Measurements from ENCODE around the gene HIP1.

The HIP1 gene

DNA sequence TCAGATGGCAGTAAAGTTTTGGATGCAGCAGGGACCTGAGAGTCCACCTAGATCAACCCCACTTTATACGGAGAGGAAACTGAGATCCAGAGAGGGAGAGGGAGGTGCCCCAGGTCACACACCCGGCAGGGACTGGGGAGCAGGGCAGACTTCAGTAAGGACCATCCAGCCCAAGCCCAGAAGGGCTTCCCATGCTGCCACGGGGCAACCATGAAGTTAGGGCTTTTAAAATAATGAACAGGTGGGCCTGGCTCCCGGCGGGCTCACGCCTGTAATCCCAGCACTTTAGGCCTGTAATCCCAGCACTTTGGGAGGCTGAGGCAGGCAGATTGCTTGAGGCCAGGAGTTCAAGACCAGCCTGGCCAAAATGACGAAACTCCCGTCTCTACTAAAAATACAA, 98.5 kb downstream of the HIP1 start:
- Histone ChIP-seq H3K79me2 (ENCODE audit: control insufficient read depth, low read length) (no peaks in the 10 kb centered on the region), H3K9me2 (replicated peaks; ENCODE audit: control insufficient read depth, low read length) (no peaks in the 10 kb centered on the region), H3K4me1 (ENCODE audit: control insufficient read depth, low read length) (peaks cover 12% of the 10 kb centered on the region), H3K4me2 (ENCODE audit: low read length) (peak overlapping the region; percentile 76; the same call in 1 of the 2 replicates), H3K36me3 (ENCODE audit: control insufficient read depth, low read length) (no peaks in the 10 kb centered on the region), H3K27me3 (ENCODE audit: control insufficient read depth, low read length) (peaks cover 27% of the 10 kb centered on the region), H3K27ac (ENCODE audit: low read depth, low read length) (no peak overlapping the region), H3K9me3 (ENCODE audit: control insufficient read depth, insufficient read depth, low read length) (peaks cover 22% of the 10 kb centered on the region), H4K20me1 (ENCODE audit: control insufficient read depth, insufficient read depth, low read depth, low read length) (no peaks in the 10 kb centered on the region), H3K4me3 (ENCODE audit: low read length) (no peak overlapping the region), H3F3A (ENCODE audit: control insufficient read depth, insufficient read depth) (no peaks in the 10 kb centered on the region)
- no peak for TF ChIP-seq EZH2phosphoT487 (IDR thresholded peaks at IDR 0.05; ENCODE audit: borderline replicate concordance, low read length)
- TF ChIP-seq, protein P1, sequence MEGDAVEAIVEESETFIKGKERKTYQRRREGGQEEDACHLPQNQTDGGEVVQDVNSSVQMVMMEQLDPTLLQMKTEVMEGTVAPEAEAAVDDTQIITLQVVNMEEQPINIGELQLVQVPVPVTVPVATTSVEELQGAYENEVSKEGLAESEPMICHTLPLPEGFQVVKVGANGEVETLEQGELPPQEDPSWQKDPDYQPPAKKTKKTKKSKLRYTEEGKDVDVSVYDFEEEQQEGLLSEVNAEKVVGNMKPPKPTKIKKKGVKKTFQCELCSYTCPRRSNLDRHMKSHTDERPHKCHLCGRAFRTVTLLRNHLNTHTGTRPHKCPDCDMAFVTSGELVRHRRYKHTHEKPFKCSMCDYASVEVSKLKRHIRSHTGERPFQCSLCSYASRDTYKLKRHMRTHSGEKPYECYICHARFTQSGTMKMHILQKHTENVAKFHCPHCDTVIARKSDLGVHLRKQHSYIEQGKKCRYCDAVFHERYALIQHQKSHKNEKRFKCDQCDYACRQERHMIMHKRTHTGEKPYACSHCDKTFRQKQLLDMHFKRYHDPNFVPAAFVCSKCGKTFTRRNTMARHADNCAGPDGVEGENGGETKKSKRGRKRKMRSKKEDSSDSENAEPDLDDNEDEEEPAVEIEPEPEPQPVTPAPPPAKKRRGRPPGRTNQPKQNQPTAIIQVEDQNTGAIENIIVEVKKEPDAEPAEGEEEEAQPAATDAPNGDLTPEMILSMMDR (IDR thresholded peaks at IDR 0.05; ENCODE audit: low read depth, low read length, poor library complexity, severe bottlenecking), result no peak

DNA sequence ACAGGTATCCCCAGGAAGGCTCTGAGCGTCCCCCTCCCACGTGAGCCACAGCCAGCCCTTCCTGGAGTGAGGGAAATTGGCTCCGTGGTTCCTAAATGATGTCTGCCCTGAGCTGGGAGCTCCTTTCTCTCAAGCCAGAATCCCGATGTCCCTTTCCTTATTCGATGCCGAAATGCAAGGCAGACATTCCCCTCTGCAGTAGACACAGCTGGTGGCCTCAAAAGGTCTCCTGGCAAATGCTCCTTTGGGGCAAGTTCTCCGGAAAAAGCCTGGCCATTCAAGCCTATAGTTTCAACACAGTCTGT, 98.9 kb downstream of the HIP1 start:
- peaks cover 12% of the 10 kb centered on the region for H3K4me1 ChIP-seq (ENCODE audit: control insufficient read depth, low read length)
- H3K79me2 ChIP-seq (ENCODE audit: control insufficient read depth, low read length), result no peaks in the 10 kb centered on the region
- H3K4me2 ChIP-seq (ENCODE audit: low read length), result peak overlapping the region; percentile 76
- H3K9me3 ChIP-seq (ENCODE audit: control insufficient read depth, insufficient read depth, low read length), result peaks cover 22% of the 10 kb centered on the region
- H3K36me3 ChIP-seq (ENCODE audit: control insufficient read depth, low read length), result no peaks in the 10 kb centered on the region
- H3K9me2 ChIP-seq (replicated peaks; ENCODE audit: control insufficient read depth, low read length), result no peaks in the 10 kb centered on the region
- peak overlapping the region; percentile 72 for H3K4me3 ChIP-seq (ENCODE audit: low read length)
- H3K27ac ChIP-seq (ENCODE audit: low read depth, low read length), result no peak overlapping the region
- peaks cover 27% of the 10 kb centered on the region for H3K27me3 ChIP-seq (ENCODE audit: control insufficient read depth, low read length)
- H3F3A ChIP-seq (ENCODE audit: control insufficient read depth, insufficient read depth), result no peaks in the 10 kb centered on the region
- no peaks in the 10 kb centered on the region for H4K20me1 ChIP-seq (ENCODE audit: control insufficient read depth, insufficient read depth, low read depth, low read length)
- TF ChIP-seq EZH2phosphoT487 (IDR thresholded peaks at IDR 0.05; ENCODE audit: borderline replicate concordance, low read length), result no peak
- TF ChIP-seq, protein P1 (IDR thresholded peaks at IDR 0.05; ENCODE audit: low read depth, low read length, poor library complexity, severe bottlenecking), result no peak

DNA sequence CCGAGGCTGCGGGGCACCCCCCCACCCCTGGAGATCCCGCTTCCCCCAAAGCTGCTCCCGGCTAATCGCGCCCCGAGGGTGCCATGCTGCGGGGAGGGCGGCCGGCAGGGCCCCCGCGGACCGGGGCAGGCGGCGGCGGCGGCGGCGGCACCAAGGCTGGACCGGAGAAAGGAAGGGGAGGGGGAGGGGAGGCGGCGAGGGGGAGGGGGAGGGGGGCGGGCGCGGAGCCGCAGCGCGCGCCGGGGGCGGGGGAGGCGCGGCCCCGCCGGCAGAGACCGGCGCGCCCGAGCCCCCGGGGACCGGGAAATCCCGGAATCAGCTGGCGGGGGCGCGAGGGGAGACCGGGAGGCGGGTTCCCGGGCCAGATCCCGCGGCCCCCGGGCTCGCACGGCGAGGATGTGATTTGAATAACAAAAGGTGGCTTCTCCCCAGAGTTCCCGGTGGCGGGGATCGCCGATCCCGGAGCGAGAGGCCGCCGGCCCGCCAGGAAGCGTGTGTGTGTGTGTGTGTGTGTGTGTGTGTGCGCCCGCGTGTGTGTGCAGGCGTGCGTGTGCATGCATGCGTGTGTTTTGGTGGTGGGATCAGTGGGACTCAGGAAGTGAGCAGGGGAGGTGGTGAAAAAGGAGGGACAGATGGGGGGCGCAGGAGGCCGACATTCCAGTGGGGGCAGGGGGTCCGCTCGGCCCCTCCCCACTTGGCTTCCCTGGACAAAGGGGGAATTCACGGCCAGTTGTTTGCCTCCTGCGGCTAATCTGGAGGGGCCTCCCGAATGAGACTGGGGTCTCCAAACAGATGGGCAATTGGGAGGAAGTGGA, 99.5 kb downstream of the HIP1 start:
- peaks cover 27% of the 10 kb centered on the region for H3K27me3 ChIP-seq (ENCODE audit: control insufficient read depth, low read length)
- H3K9me2 ChIP-seq (replicated peaks; ENCODE audit: control insufficient read depth, low read length), result no peaks in the 10 kb centered on the region
- no peak overlapping the region for H3K27ac ChIP-seq (ENCODE audit: low read depth, low read length)
- H3K4me3 ChIP-seq (ENCODE audit: low read length), result peak overlapping the region; percentile 72
- H3K9me3 ChIP-seq (ENCODE audit: control insufficient read depth, insufficient read depth, low read length), result peaks cover 18% of the 10 kb centered on the region
- H3F3A ChIP-seq (ENCODE audit: control insufficient read depth, insufficient read depth), result no peaks in the 10 kb centered on the region
- H3K4me1 ChIP-seq (ENCODE audit: control insufficient read depth, low read length), result peaks cover 12% of the 10 kb centered on the region
- no peaks in the 10 kb centered on the region for H3K79me2 ChIP-seq (ENCODE audit: control insufficient read depth, low read length)
- TF ChIP-seq EZH2phosphoT487 (IDR thresholded peaks at IDR 0.05; ENCODE audit: borderline replicate concordance, low read length), result peak; percentile 97
- TF ChIP-seq, protein P1 (IDR thresholded peaks at IDR 0.05; ENCODE audit: low read depth, low read length, poor library complexity, severe bottlenecking), result no peak
- peak overlapping the region; percentile 76 for H3K4me2 ChIP-seq (ENCODE audit: low read length)
- H4K20me1 ChIP-seq (ENCODE audit: control insufficient read depth, insufficient read depth, low read depth, low read length), result no peaks in the 10 kb centered on the region
- no peaks in the 10 kb centered on the region for H3K36me3 ChIP-seq (ENCODE audit: control insufficient read depth, low read length)
